Measurements from ENCODE around the gene MAP4K4. TPM values are rescaled to one million over a fixed set of nuclear protein-coding genes. Genes with fewer than 3 reads are reported as not detected.
"Not testable (repeated sequence)": the region's sequence is repeated elsewhere in the genome, so short reads cannot be mapped to it uniquely, and the experiment has no call there.

Gene MAP4K4
- total and polyA plus RNA-seq, 9 donors = 62.3 to 153 (median 133) TPM

DNA sequence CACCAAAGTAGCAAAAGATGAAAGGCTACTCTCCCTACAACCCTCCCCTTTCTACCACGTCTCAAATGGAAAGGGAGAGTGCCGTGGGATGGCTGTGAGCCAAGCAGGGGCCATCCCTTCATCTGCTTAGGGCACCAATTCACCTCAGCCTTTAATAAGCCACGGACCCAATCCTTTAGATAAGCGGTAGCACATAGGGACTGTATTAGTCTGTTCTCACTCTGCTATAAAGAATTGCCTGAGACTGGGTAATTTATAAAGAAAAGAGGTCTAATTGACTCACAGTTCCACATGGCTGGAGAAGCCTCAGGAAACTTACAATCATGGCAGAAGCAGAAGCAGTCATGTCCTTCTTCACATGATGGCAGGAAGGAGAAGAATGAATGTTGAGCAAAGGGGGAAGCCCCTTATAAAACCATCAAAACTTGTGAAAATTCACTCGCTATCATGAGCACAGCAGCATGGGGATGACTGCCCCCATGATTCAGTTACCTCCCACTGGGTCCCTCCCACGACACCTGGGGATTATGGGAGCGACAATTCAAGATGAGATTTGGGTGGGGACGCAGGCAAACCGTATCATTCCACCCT is 208.3 kb downstream of the MAP4K4 start:
- no peak for DNase-seq
- Histone ChIP-seq H3K27me3 (ENCODE audit: control insufficient read depth, insufficient read depth, low read length) (no peaks in the 10 kb centered on the region), H3K27ac (ENCODE audit: low read length) (no peak overlapping the region), H3K9me3 (replicated peaks; ENCODE audit: control insufficient read depth, low read depth, low read length) (peaks cover 13% of the 10 kb centered on the region), H3K36me3 (ENCODE audit: control insufficient read depth, insufficient read depth, low read length) (no peaks in the 10 kb centered on the region), H3K4me3 (ENCODE audit: low read length) (no peak overlapping the region), H3K4me1 (ENCODE audit: control insufficient read depth, insufficient read depth, low read length) (no peaks in the 10 kb centered on the region)
- WGBS (ENCODE audit: insufficient coverage) = 71% methylated on average over 4 of the region's 9 CpGs

DNA sequence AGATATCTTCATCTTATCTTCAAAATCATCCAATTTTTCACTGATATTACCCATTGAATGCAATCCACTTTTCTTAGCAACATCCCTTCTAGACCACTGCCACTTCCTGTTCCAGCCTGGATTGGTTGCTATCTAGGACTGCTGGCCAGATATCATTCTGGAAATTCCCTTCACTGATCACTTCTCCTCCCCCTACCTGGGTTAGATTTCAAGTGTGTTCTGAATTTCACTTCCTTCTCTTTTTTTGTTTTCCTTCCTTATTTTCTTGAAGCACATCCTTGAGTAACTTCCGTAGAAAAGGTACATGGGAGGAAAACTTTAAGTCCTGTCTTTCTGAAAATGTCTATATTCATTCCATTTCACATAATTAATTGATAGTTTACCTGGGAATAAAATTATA is 212.3 kb downstream of the MAP4K4 start:
- WGBS (ENCODE audit: insufficient coverage) = no CpG with 5 or more reads among the region's 1 CpG
- Histone ChIP-seq H3K27me3 (ENCODE audit: control insufficient read depth, insufficient read depth, low read length) (no peaks in the 10 kb centered on the region), H3K4me3 (ENCODE audit: low read length) (no peak overlapping the region), H3K9me3 (replicated peaks; ENCODE audit: control insufficient read depth, low read depth, low read length) (peaks cover 10% of the 10 kb centered on the region), H3K27ac (ENCODE audit: low read length) (no peak overlapping the region), H3K36me3 (ENCODE audit: control insufficient read depth, insufficient read depth, low read length) (no peaks in the 10 kb centered on the region), H3K4me1 (ENCODE audit: control insufficient read depth, insufficient read depth, low read length) (no peaks in the 10 kb centered on the region)
- DNase-seq = no peak

GRCh38 chr2:101912545-101912944 is 215.0 kb downstream of the MAP4K4 start:
- H3K27me3 ChIP-seq (ENCODE audit: control insufficient read depth, insufficient read depth, low read length) = no peaks in the 10 kb centered on the region
- H3K4me3 ChIP-seq (ENCODE audit: low read length) = no peak overlapping the region
- H3K27ac ChIP-seq (ENCODE audit: low read length) = no peak overlapping the region
- no CpG with 5 or more reads among the region's 2 CpGs for WGBS (ENCODE audit: insufficient coverage)
- DNase-seq = peak; percentile 43
- peaks cover 9% of the 10 kb centered on the region for H3K9me3 ChIP-seq (replicated peaks; ENCODE audit: control insufficient read depth, low read depth, low read length)
- H3K4me1 ChIP-seq (ENCODE audit: control insufficient read depth, insufficient read depth, low read length) = no peaks in the 10 kb centered on the region
- no peaks in the 10 kb centered on the region for H3K36me3 ChIP-seq (ENCODE audit: control insufficient read depth, insufficient read depth, low read length)

GRCh38 chr2:101921319-101921952 is 223.9 kb downstream of the MAP4K4 start:
- peaks cover 8% of the 10 kb centered on the region for H3K9me3 ChIP-seq (replicated peaks; ENCODE audit: control insufficient read depth, low read depth, low read length)
- H3K36me3 ChIP-seq (ENCODE audit: control insufficient read depth, insufficient read depth, low read length) = no peaks in the 10 kb centered on the region
- WGBS (ENCODE audit: insufficient coverage) = 81% methylated on average over 3 of the region's 5 CpGs
- H3K27me3 ChIP-seq (ENCODE audit: control insufficient read depth, insufficient read depth, low read length) = no peaks in the 10 kb centered on the region
- H3K4me3 ChIP-seq (ENCODE audit: low read length) = no peak overlapping the region
- H3K27ac ChIP-seq (ENCODE audit: low read length) = no peak overlapping the region
- peak; percentile 79 for DNase-seq
- no peaks in the 10 kb centered on the region for H3K4me1 ChIP-seq (ENCODE audit: control insufficient read depth, insufficient read depth, low read length)

DNA sequence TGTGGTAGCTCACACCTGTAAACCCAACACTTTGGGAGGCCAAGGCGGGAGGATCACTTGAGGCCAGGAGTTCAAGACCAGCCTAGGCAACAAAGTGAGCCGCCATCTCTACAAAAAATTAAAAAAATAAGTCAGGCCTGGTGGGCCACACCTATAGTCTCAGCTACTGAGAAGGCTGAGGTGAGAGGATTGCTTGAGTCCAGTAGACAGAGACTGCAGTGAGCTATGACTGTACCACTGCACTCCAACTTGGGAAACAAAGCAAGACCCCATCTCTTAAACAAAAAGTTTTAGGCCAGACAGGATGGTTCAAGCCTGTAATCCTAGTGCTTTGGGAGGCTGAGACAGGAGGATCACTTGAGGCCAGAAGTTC is 224.4 kb downstream of the MAP4K4 start:
- no peak overlapping the region for H3K27ac ChIP-seq (ENCODE audit: low read length)

DNA sequence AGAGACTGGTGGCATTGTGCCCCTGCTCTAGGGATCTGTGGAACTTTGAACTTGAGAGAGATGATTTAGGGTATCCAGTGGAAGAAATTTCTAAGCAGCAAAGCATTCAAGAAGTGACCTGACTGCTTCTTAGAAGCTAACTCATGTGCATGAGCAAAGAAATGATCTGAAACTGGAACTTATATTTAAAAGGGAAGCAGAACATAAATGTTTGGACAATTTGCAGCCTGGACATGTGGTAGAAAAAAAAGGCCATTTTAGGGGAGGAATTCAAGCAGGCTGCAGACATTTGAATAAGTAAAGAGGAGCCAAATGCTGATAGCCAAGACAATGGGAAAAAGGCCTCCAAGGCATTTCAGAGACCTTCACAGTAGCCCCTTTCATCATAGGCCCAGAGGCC is 226.8 kb downstream of the MAP4K4 start:
- H3K9me3 ChIP-seq (replicated peaks; ENCODE audit: control insufficient read depth, low read depth, low read length) = peaks cover 14% of the 10 kb centered on the region
- not testable (repeated sequence) for H3K27me3 ChIP-seq (ENCODE audit: control insufficient read depth, insufficient read depth, low read length); H3K4me1 ChIP-seq (ENCODE audit: control insufficient read depth, insufficient read depth, low read length); DNase-seq; H3K36me3 ChIP-seq (ENCODE audit: control insufficient read depth, insufficient read depth, low read length); H3K4me3 ChIP-seq (ENCODE audit: low read length); H3K27ac ChIP-seq (ENCODE audit: low read length)

More for the DNA sequence above, 224.4 kb downstream of the MAP4K4 start:
- Histone ChIP-seq H3K4me3 (ENCODE audit: low read length) (no peak overlapping the region), H3K9me3 (replicated peaks; ENCODE audit: control insufficient read depth, low read depth, low read length) (peaks cover 8% of the 10 kb centered on the region), H3K27me3 (ENCODE audit: control insufficient read depth, insufficient read depth, low read length) (no peaks in the 10 kb centered on the region), H3K36me3 (ENCODE audit: control insufficient read depth, insufficient read depth, low read length) (no peaks in the 10 kb centered on the region), H3K4me1 (ENCODE audit: control insufficient read depth, insufficient read depth, low read length) (no peaks in the 10 kb centered on the region)
- DNase-seq = no peak
- no CpG with 5 or more reads among the region's 2 CpGs for WGBS (ENCODE audit: insufficient coverage)

- Histone ChIP-seq H3K27ac (ENCODE audit: low read length) (no peak overlapping the region), H3K4me1 (ENCODE audit: control insufficient read depth, insufficient read depth, low read length) (no peaks in the 10 kb centered on the region), H3K9me3 (replicated peaks; ENCODE audit: control insufficient read depth, low read depth, low read length) (peaks cover 8% of the 10 kb centered on the region), H3K36me3 (ENCODE audit: control insufficient read depth, insufficient read depth, low read length) (no peaks in the 10 kb centered on the region), H3K27me3 (ENCODE audit: control insufficient read depth, insufficient read depth, low read length) (no peaks in the 10 kb centered on the region), H3K4me3 (ENCODE audit: low read length) (no peak overlapping the region)
- WGBS (ENCODE audit: insufficient coverage) = no CpG with 5 or more reads among the region's 3 CpGs
- DNase-seq = no peak
Observed at GRCh38 chr2:101930019-101930418, 232.5 kb downstream of the MAP4K4 start.

DNA sequence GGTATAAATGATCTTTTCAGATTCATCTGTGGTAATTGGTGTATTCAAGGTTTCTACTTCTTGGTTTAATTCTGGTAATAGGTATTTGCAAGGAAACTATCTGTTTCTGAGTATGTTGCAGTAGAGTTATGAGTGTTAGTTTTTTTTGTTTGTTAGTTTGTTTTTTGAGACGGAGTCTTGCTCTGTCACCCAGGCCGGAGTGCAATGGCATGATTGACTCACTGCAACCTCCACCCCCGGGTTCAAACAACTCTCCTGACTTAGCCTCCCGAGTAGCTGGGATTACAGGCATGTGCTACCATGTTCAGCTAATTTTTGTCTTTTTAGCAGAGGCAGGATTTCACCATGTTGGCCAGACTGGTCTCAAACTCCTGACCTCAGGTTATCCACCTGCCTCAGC is 233.3 kb downstream of the MAP4K4 start:
- DNase-seq = no peak
- WGBS (ENCODE audit: insufficient coverage) = 85% methylated on average over 2 of the region's 4 CpGs
- H3K4me3 ChIP-seq (ENCODE audit: low read length) = no peak overlapping the region
- H3K27ac ChIP-seq (ENCODE audit: low read length) = no peak overlapping the region
- no peaks in the 10 kb centered on the region for H3K4me1 ChIP-seq (ENCODE audit: control insufficient read depth, insufficient read depth, low read length)
- H3K36me3 ChIP-seq (ENCODE audit: control insufficient read depth, insufficient read depth, low read length) = no peaks in the 10 kb centered on the region
- peaks cover 6% of the 10 kb centered on the region for H3K9me3 ChIP-seq (replicated peaks; ENCODE audit: control insufficient read depth, low read depth, low read length)
- H3K27me3 ChIP-seq (ENCODE audit: control insufficient read depth, insufficient read depth, low read length) = no peaks in the 10 kb centered on the region

GRCh38 chr2:101931402-101931801 is 233.9 kb downstream of the MAP4K4 start:
- H3K4me1 ChIP-seq (ENCODE audit: control insufficient read depth, insufficient read depth, low read length) = no peaks in the 10 kb centered on the region
- no peak overlapping the region for H3K4me3 ChIP-seq (ENCODE audit: low read length)
- H3K9me3 ChIP-seq (replicated peaks; ENCODE audit: control insufficient read depth, low read depth, low read length) = peaks cover 6% of the 10 kb centered on the region
- H3K27ac ChIP-seq (ENCODE audit: low read length) = no peak overlapping the region
- no peak for DNase-seq
- 50% methylated on average over 2 of the region's 3 CpGs for WGBS (ENCODE audit: insufficient coverage)
- H3K27me3 ChIP-seq (ENCODE audit: control insufficient read depth, insufficient read depth, low read length) = no peaks in the 10 kb centered on the region
- H3K36me3 ChIP-seq (ENCODE audit: control insufficient read depth, insufficient read depth, low read length) = no peaks in the 10 kb centered on the region

DNA sequence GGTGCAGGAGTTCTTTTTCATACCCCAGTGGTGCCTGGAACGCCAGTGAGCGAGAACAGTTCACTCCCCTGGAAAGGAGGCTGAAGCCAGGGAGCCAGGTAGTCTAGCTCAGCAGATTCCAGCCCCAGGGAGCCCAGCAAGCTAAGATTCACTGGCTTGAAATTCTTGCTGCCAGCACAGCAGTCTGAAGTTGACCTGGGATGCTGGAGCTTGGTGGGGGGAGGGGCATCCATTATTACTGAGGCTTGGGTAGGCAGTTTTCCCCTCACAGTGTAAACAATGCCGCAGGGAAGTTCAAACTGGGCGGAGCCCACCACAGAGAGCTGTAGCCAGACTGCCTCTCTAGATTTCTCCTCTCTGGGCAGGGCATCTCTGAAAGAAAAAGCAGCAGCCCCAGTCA is 238.3 kb downstream of the MAP4K4 start:
- DNase-seq; H3K4me1 ChIP-seq (ENCODE audit: control insufficient read depth, insufficient read depth, low read length); H3K36me3 ChIP-seq (ENCODE audit: control insufficient read depth, insufficient read depth, low read length); H3K9me3 ChIP-seq (replicated peaks; ENCODE audit: control insufficient read depth, low read depth, low read length); H3K27ac ChIP-seq (ENCODE audit: low read length); H3K27me3 ChIP-seq (ENCODE audit: control insufficient read depth, insufficient read depth, low read length); H3K4me3 ChIP-seq (ENCODE audit: low read length): not testable (repeated sequence)
- 100% methylated on average over 2 of the region's 4 CpGs for WGBS (ENCODE audit: insufficient coverage)

DNA sequence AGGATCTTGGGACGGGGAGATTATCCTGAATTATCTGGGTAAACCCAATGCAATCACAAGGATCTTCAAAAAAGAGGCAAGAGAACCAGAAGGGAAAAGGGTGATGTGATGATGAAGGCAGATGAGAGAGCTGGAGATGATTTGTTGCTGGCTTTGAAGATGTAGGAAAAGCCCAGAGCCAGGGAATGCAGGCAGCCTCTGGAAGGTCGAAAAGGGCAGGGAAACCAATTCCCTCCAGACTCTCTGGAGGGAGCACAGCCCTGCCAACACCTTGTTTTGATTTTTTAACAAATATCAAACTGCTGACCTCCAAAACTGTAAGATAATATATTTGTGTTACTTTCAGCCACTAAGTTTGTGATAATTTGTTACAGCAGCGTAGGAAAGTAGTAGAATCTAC is 245.3 kb downstream of the MAP4K4 start:
- H3K36me3 ChIP-seq (ENCODE audit: control insufficient read depth, insufficient read depth, low read length) = no peaks in the 10 kb centered on the region
- WGBS (ENCODE audit: insufficient coverage) = 44% methylated on average over 1 of the region's 3 CpGs
- H3K27me3 ChIP-seq (ENCODE audit: control insufficient read depth, insufficient read depth, low read length) = no peaks in the 10 kb centered on the region
- DNase-seq = no peak
- no peak overlapping the region for H3K27ac ChIP-seq (ENCODE audit: low read length)
- no peaks in the 10 kb centered on the region for H3K9me3 ChIP-seq (replicated peaks; ENCODE audit: control insufficient read depth, low read depth, low read length)
- no peak overlapping the region for H3K4me3 ChIP-seq (ENCODE audit: low read length)
- peaks cover 3% of the 10 kb centered on the region for H3K4me1 ChIP-seq (ENCODE audit: control insufficient read depth, insufficient read depth, low read length)
